Measurements from ENCODE around the gene TUBA1A.
"Not testable (repeated sequence)": the region's sequence is repeated elsewhere in the genome, so short reads cannot be mapped to it uniquely, and the experiment has no call there.

The TUBA1A gene

DNA sequence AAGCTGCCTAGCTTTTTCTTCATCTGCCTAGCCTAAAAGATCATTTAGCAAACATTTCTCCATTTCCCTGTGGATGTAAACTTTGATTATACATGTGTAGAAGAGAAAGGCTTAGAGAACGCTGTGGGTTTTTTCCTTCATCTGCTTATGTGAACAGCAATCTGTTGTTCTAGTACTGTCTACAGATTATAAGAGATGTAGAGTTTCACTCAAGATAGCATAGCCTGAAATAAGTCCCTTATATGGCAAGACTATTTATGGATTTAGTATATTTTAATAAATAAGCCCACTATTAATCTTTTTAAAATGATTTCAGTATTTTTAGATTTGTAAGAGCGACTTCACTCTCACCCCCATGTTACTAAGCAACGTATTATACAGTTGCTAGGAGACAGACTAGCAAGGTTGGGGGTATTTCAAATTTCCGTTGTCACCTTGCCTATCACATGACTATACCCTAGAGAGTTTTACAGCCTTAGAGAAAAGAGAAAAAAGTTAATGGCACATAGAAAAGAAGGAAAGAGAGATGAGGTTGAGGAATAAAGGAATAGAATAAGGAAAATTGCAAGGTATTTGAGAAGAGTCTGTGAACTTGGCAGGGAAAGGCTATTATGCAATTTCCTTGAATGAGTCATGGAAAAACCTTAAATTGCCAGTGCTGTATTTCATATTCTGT lies 12.2 kb upstream of the TUBA1A start:
- no peak for DNase-seq

- DNase-seq: no peak
These were observed 9.7 kb upstream of the TUBA1A start for GRCh38 chr12:49198431-49199155.

DNA sequence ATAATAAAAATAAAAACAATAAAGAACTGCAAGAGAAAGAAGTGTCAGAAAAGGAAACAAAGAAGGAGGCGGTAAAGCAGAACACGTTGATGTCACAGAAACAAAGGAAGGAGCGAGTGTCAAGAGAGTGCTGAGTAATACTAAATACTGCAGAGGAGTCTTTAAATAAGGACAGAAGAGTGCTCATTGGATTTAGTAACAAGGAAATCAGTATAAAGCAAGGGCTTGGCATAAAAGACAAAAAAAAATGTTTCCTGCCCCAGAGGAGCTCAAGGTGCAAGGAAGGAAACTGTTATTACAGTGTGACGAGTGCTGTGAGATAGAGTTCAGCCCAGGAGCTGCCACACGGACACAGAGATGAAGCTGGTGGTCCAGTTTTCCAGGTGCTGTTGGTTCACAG lies 8.4 kb upstream of the TUBA1A start:
- no peak for DNase-seq

DNA sequence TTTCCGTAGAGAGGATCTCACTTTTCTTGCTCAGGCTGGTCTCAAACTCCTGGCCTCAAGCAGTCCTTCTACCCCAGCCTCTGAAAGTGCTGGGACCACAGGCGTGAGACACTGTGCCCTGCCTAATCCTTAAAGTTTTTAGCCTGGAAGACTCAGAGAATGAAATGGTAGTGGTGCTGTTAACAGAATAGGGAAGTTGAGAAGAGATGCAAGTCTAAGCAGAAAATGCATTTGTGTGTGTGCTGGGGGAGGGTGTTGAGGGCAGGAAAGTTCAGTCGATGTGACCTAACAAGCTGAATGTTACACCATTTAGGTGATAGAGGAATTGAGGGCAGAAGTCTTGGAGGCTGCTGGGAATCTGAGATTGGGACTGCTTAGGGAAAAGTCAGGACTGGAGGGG lies 6.9 kb upstream of the TUBA1A start:
- no peak for DNase-seq

- DNase-seq: not testable (repeated sequence)
These were observed 4.9 kb upstream of the TUBA1A start for GRCh38 chr12:49193746-49194145.

DNA sequence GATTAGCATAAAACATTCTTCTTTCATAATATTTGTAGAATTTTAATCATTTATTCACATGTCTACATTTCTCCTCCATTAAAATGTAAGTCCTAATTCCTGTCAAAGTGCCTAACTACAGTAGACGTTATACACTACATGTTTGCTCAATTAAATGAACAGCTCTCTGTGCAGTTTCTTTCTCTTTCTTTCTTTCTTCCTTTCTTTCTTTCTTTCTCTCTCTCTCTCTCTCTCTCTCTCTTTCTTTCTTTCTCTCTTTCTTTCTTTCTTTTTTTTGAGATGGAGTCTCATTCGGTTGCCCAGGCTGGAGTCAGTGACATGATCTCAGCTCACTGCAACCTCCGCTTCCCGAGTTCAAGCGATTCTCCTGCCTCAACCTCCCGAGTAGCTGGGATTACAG lies 2.6 kb upstream of the TUBA1A start:
- DNase-seq: not testable (repeated sequence)

DNA sequence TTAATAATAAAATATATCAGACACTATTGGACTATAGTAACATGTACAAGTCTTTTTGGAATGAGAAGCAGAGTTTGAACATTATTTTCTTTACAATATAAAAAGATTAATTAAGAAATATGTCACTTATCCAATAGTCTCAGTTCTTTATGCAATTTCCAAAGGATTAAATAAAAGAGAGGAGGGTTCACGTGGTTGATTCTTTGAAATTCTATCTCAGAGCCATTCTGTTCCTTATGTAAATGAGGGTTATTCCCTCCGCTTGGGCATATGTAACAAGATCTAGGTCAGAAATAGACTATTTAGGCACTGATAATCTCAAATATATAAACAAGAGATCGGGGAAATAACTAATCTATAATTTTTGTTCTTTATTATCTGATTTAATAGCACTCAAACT lies 2.1 kb upstream of the TUBA1A start:
- DNase-seq: no peak

GRCh38 chr12:49189731-49190716 lies 1.1 kb upstream of the TUBA1A start:
- DNase-seq: no peak

- peak; percentile 43 for DNase-seq
These were observed 522 bp downstream of the TUBA1A start for GRCh38 chr12:49188201-49188915.

DNA sequence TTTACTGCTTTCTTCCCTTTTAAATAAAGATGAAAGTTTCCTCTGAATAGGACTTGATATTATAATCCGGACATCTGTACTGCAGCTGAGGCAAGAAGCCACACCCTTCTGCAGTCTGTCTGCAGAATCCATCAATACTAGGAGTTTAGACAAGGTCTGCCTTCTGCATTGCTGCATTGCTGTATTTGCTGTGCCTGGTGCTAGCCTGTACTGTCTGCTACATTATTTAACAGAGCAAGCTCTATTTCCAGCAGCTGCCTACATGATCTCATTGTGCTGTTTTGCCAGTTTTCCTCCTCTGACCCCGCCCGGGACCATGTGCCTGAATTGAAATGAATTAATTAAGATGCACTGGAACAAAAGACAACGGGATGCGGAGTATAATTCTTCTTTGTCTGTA lies 1.7 kb downstream of the TUBA1A start:
- DNase-seq: no peak

DNA sequence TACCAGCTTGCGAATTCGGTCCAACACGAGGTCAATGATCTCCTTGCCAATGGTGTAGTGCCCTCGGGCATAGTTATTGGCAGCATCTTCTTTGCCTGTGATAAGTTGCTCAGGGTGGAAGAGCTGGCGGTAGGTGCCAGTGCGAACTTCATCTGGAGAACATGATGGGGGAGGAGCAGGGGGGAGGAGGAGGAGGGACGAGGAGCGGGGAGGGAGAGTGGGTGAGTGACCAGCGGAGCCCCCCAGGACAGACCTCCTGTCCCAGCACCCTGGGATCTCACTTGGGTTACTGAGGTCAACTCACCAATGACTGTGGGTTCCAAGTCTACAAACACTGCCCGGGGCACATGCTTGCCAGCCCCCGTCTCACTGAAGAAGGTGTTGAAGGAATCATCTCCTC lies 2.6 kb downstream of the TUBA1A start:
- DNase-seq: not testable (repeated sequence)

GRCh38 chr12:49184697-49185096 lies 4.2 kb downstream of the TUBA1A start:
- DNase-seq: not testable (repeated sequence)

GRCh38 chr12:49183214-49183950 lies 5.5 kb downstream of the TUBA1A start:
- DNase-seq: not testable (repeated sequence)

DNA sequence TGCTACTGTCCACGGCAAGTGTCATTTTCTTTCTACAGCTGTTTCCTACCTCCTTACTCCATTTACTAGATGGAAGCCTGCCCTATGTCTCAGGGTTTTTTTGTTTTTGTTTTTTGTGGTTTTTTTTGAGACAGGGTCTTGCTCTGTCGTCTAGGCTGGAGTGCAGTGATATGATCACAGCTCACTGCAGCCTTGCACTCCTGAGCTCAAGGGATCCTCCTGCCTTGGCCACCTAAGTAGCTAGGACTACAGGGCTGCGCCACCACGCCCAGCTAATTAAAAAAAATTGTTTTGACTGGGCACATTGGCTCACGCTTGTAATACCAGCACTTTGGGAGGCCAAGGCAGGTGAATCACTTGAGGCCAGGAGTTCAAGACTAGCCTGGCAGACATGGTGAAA lies 14.7 kb downstream of the TUBA1A start:
- no peak for DNase-seq

- no peak for DNase-seq
These were observed 18.0 kb downstream of the TUBA1A start for GRCh38 chr12:49170924-49171323.

- DNase-seq: no peak
These were observed 23.8 kb downstream of the TUBA1A start for GRCh38 chr12:49165114-49165513.

DNA sequence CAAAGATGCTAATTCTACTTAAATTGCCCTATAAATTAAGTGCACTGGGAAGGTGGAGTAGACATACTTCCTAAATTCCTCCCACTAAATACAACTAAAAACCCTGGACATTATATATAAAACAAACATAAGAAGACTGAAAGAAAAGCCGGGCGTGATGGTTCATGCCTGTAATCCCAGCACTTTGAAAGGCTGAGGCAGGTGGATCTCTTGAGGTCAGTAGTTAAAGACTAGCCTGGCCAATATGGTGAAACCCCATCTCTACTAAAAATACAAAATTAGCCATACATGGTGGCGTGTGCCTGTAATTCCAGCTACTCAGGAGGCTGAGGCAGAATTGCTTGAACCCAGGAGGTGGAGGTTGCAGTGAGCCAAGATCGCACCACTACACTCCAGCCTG lies 27.0 kb downstream of the TUBA1A start:
- not testable (repeated sequence) for DNase-seq

DNA sequence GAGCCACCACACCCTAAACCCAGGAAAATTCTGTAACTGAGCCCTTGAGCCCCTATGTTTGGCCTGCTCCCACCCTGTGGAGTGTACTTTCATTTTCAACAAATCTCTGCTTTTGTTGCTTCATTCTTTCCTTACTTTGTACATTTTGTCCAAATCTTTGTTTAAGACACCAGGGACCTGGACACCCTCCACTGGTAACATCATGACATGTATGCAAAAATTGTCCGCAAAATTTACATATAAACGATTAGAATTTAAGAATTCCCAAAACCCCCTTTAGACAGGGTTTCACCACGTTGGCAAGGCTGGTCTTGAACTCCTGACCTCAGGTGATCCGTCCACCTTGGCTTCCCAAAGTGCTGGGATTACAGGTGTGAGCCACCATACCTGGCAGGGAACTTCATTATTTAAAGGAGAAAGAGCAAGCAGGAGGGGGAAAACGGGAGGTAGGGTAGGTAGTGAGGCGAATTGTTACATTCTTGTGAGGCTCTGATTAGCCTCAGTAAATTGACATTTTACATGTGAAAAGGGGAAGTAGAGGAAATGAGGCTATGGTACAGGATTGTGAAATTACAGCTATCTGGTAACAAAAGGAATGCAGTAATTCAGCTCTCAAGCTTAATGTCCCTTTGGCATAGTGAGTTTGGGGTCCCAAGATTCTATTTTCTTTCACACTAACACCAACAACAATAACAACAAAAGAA lies 27.6 kb downstream of the TUBA1A start:
- DNase-seq: no peak

- DNase-seq: no peak
These were observed 28.5 kb downstream of the TUBA1A start for GRCh38 chr12:49160399-49160798.

DNA sequence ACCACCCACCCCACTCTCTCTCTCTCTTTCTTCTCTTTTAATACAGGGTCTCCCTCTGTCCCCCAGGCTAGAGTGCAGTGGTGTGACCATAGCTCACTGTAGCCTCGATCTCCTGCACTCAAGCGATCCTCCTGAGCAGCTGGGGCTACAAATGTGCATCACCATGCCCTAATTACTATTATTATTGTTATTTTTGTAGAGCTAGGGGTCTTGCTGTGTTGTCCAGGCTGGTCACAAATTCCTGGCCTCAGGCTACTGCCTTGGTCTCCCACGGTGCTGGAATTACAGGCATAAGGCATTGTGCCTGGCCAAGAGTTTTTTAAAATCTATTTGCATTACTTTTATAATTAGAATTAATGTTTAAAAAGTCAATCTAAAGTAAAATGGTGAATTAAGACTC lies 34.7 kb downstream of the TUBA1A start:
- DNase-seq: no peak

GRCh38 chr12:49147384-49147783 lies 41.5 kb downstream of the TUBA1A start:
- DNase-seq: no peak

Data from NCI-H1048 (cell line).